Stimulated activated naive B cell treated with anti-CD40 and anti-IgM and Interleukin-4, amounts not matched to agents 10 μg/mL and 1 μg/mL and 100 μg/mL, for 72 hours (primary cell): Measurements from ENCODE around the gene TPI1.
A peak's percentile ranks its signal among the peaks of the same experiment; 100 is the strongest.
"Not testable (repeated sequence)": the region's sequence is repeated elsewhere in the genome, so short reads cannot be mapped to it uniquely, and the experiment has no call there.

ENCODE experiments used
- ATAC-seq, 2 donors: fragments of 150-1000 bp; cut with Tn5 transposase; replicated peaks; 2 replicates each; pipeline ENCODE4 v1.10.0; 2021; ENCODE audit warnings: moderate library complexity in 1 of 2
- DNase-seq: peaks from one replicate; pipeline ENCODE4 v3.0.0; 2021
- H3K27ac Mint-ChIP-seq: one replicate; pipeline ENCODE4 v1.8.0; 2022; ENCODE audit warnings: mild to moderate bottlenecking, mixed read lengths
- H3K27me3 Mint-ChIP-seq, 2 donors: one replicate each; pipeline ENCODE4 v1.8.0; 2022; ENCODE audit warnings: mixed read lengths in 2 of 2
- H3K36me3 Mint-ChIP-seq, 2 donors: one replicate each; pipeline ENCODE4 v1.8.0; 2022; ENCODE audit warnings: mixed read lengths in 2 of 2, mild to moderate bottlenecking in 1 of 2
- H3K4me1 Mint-ChIP-seq, 2 donors: one replicate each; pipeline ENCODE4 v1.8.0; 2022; ENCODE audit warnings: mixed read lengths in 2 of 2, mild to moderate bottlenecking in 1 of 2
- H3K4me3 Mint-ChIP-seq, 2 donors: one replicate each; pipeline ENCODE4 v1.8.0; 2022; ENCODE audit warnings: mild to moderate bottlenecking in 2 of 2, mixed read lengths in 2 of 2, moderate library complexity in 1 of 2
- H3K9me3 Mint-ChIP-seq, 2 donors: one replicate each; pipeline ENCODE4 v1.8.0; 2022; ENCODE audit warnings: mixed read lengths in 2 of 2, mild to moderate bottlenecking in 1 of 2

Gene TPI1

GRCh38 chr12:6896846-6897435, 29.6 kb downstream of the TPI1 start:
- no peak for ATAC-seq
- no peak overlapping the region for H3K27ac Mint-ChIP-seq
- H3K4me1 Mint-ChIP-seq: peaks cover 3 to 10% of the 10 kb centered on the region in 2 donors
- H3K36me3 Mint-ChIP-seq: no peaks in the 10 kb centered on the region
- no peaks in the 10 kb centered on the region for H3K27me3 Mint-ChIP-seq
- DNase-seq: no peak
- H3K9me3 Mint-ChIP-seq: no peaks in the 10 kb centered on the region
- H3K4me3 Mint-ChIP-seq: no peak overlapping the region

- no peaks in the 10 kb centered on the region for H3K36me3 Mint-ChIP-seq
- no peak overlapping the region for H3K27ac Mint-ChIP-seq
- no peak for DNase-seq
- ATAC-seq: no peak
- H3K27me3 Mint-ChIP-seq: no peaks in the 10 kb centered on the region
- H3K4me3 Mint-ChIP-seq: no peak overlapping the region
- H3K9me3 Mint-ChIP-seq: no peaks in the 10 kb centered on the region
- H3K4me1 Mint-ChIP-seq: peaks cover 3 to 15% of the 10 kb centered on the region in 2 donors
Measured at GRCh38 chr12:6899427-6899826, 32.1 kb downstream of the TPI1 start.

- Mint-ChIP-seq H3K36me3 (no peaks in the 10 kb centered on the region), H3K4me3 (no peak overlapping the region), H3K9me3 (no peaks in the 10 kb centered on the region), H3K27me3 (no peaks in the 10 kb centered on the region), H3K4me1 (peaks cover 3 to 15% of the 10 kb centered on the region in 2 donors), H3K27ac (no peak overlapping the region)
- DNase-seq (no peak), ATAC-seq (peak in 1 of 2 donors; percentile 5)
Measured at GRCh38 chr12:6899837-6900519, 32.6 kb downstream of the TPI1 start.

GRCh38 chr12:6902448-6902847, 35.1 kb downstream of the TPI1 start:
- Mint-ChIP-seq H3K9me3 (no peaks in the 10 kb centered on the region), H3K36me3 (no peaks in the 10 kb centered on the region), H3K27me3 (no peaks in the 10 kb centered on the region), H3K27ac (no peak overlapping the region), H3K4me1 (peaks cover 3 to 15% of the 10 kb centered on the region in 2 donors), H3K4me3 (no peak overlapping the region)
- DNase-seq: no peak
- no peak for ATAC-seq

- Mint-ChIP-seq H3K4me3 (no peak overlapping the region), H3K36me3 (no peaks in the 10 kb centered on the region), H3K9me3 (no peaks in the 10 kb centered on the region), H3K4me1 (peaks cover 3 to 15% of the 10 kb centered on the region in 2 donors), H3K27ac (no peak overlapping the region), H3K27me3 (no peaks in the 10 kb centered on the region)
- no peak for ATAC-seq
- DNase-seq: no peak
Measured at GRCh38 chr12:6903722-6904121, 36.4 kb downstream of the TPI1 start.

GRCh38 chr12:6904280-6905276, 37.2 kb downstream of the TPI1 start, which contains the start of gene LRRC23:
LRRC23 (plus strand) TSS chr12:6904822; CDS start chr12:6905634, 812 bp downstream.
- Mint-ChIP-seq H3K27me3 (no peaks in the 10 kb centered on the region), H3K27ac (no peak within 1 kb of the TSS), H3K36me3 (no peaks in the 10 kb centered on the region), H3K9me3 (no peaks in the 10 kb centered on the region), H3K4me1 (peaks cover 2 to 12% of the 10 kb centered on the region in 2 donors), H3K4me3 (no peak within 1 kb of the TSS)
- peak; percentile 96 to 99 for ATAC-seq
- peak; percentile 95 for DNase-seq

- H3K4me1 Mint-ChIP-seq: peaks cover 0 to 5% of the 10 kb centered on the region in 2 donors
- no peak overlapping the region for H3K27ac Mint-ChIP-seq
- ATAC-seq: no peak
- H3K4me3 Mint-ChIP-seq: no peak overlapping the region
- H3K27me3 Mint-ChIP-seq: no peaks in the 10 kb centered on the region
- no peaks in the 10 kb centered on the region for H3K36me3 Mint-ChIP-seq
- no peaks in the 10 kb centered on the region for H3K9me3 Mint-ChIP-seq
- no peak for DNase-seq
Measured at GRCh38 chr12:6905414-6906040, 38.2 kb downstream of the TPI1 start.

- not testable (repeated sequence) for H3K4me3 Mint-ChIP-seq, ATAC-seq, H3K4me1 Mint-ChIP-seq, H3K27me3 Mint-ChIP-seq, H3K9me3 Mint-ChIP-seq, DNase-seq, H3K36me3 Mint-ChIP-seq, H3K27ac Mint-ChIP-seq
Measured at GRCh38 chr12:6908141-6908540, 40.8 kb downstream of the TPI1 start.

GRCh38 chr12:6909421-6910145, 42.3 kb downstream of the TPI1 start:
- peaks cover 0 to 8% of the 10 kb centered on the region in 2 donors for H3K4me1 Mint-ChIP-seq
- peaks cover 7 to 10% of the 10 kb centered on the region in 2 donors for H3K27me3 Mint-ChIP-seq
- H3K4me3 Mint-ChIP-seq: no peak overlapping the region
- DNase-seq (no peak), ATAC-seq (no peak)
- no peak overlapping the region for H3K27ac Mint-ChIP-seq
- H3K36me3 Mint-ChIP-seq: no peaks in the 10 kb centered on the region
- H3K9me3 Mint-ChIP-seq: no peaks in the 10 kb centered on the region

- DNase-seq: no peak
- Mint-ChIP-seq H3K4me3 (peak overlapping the region in 1 of 2 donors; percentile 68), H3K27ac (no peak overlapping the region), H3K9me3 (no peaks in the 10 kb centered on the region), H3K27me3 (peaks cover 7 to 10% of the 10 kb centered on the region in 2 donors), H3K36me3 (peaks cover 4 to 8% of the 10 kb centered on the region in 2 donors), H3K4me1 (peaks cover 13 to 18% of the 10 kb centered on the region in 2 donors)
- no peak for ATAC-seq
Measured at GRCh38 chr12:6912164-6912935, 45.0 kb downstream of the TPI1 start.

GRCh38 chr12:6914246-6914946, 47.1 kb downstream of the TPI1 start, which contains the start of gene ENO2:
ENO2 (plus strand) TSS chr12:6914580; CDS start chr12:6915833, 1,253 bp downstream.
- H3K4me1 Mint-ChIP-seq: peaks cover 15 to 20% of the 10 kb centered on the region in 2 donors
- H3K9me3 Mint-ChIP-seq: no peaks in the 10 kb centered on the region
- peak within 1 kb of the TSS; percentile 91 to 92 for H3K4me3 Mint-ChIP-seq
- peaks cover 7 to 10% of the 10 kb centered on the region in 2 donors for H3K27me3 Mint-ChIP-seq
- peaks cover 4 to 14% of the 10 kb centered on the region in 2 donors for H3K36me3 Mint-ChIP-seq
- H3K27ac Mint-ChIP-seq: peak within 1 kb of the TSS; percentile 93
- DNase-seq (peak; percentile 51), ATAC-seq (peak; percentile 88)
